SK-N-SH treated with all-trans-retinoic acid at 6 μM for 48 hours (cell line): ENCODE results near the gene UGT2B11.
"Not testable (repeated sequence)": the region's sequence is repeated elsewhere in the genome, so short reads cannot be mapped to it uniquely, and the experiment has no call there.

Experiments
- ARNTL ChIP-seq: fragments of 450-650 bp; formaldehyde crosslinking; IDR thresholded peaks from 2 replicates; pipeline ENCODE4 v1.5.0; 2020; ENCODE audit warnings: low read depth, mild to moderate bottlenecking, moderate library complexity, borderline replicate concordance
- BACH2 ChIP-seq: fragments of 250-450 bp; sonication (Bioruptor Pico); IDR thresholded peaks from 2 replicates; pipeline ENCODE4 v1.9.0; 2021; ENCODE audit warnings: mild to moderate bottlenecking, borderline replicate concordance
- CSDC2 ChIP-seq: fragments of 250-450 bp; sonication (Bioruptor Pico); IDR thresholded peaks from 2 replicates; pipeline ENCODE4 v1.5.0; 2020; ENCODE audit warnings: mild to moderate bottlenecking, moderate library complexity
- GLIS3 ChIP-seq: fragments of 250-450 bp; sonication (Bioruptor Pico); IDR thresholded peaks from 2 replicates; pipeline ENCODE4 v1.5.0; 2020; ENCODE audit warnings: mild to moderate bottlenecking, moderate library complexity
- ZC3H10 ChIP-seq: fragments of 250-450 bp; sonication (Bioruptor Pico); IDR thresholded peaks from 2 replicates; pipeline ENCODE4 v1.5.1; 2021; ENCODE audit warnings: mild to moderate bottlenecking, moderate library complexity
- ZFP30 ChIP-seq: fragments of 450-650 bp; formaldehyde crosslinking; IDR thresholded peaks from 2 replicates; pipeline ENCODE4 v1.5.0; 2022; ENCODE audit warnings: mild to moderate bottlenecking, moderate library complexity
- ZNF565 ChIP-seq: fragments of 450-650 bp; formaldehyde crosslinking; conservative IDR thresholded peaks from 2 replicates; pipeline ENCODE4 v1.5.0; 2020; ENCODE audit warnings: low read depth, mild to moderate bottlenecking, moderate library complexity
- TF ChIP-seq, protein P1 (sequence below): fragments of 250-450 bp; sonication (Bioruptor Pico); IDR thresholded peaks from 2 replicates; pipeline ENCODE4 v1.8.0; 2020; ENCODE audit warnings: mild to moderate bottlenecking, moderate library complexity, borderline replicate concordance
- TF ChIP-seq, protein P2 (sequence below): fragments of 250-450 bp; sonication (Bioruptor Pico); IDR thresholded peaks from 2 replicates; pipeline ENCODE4 v1.5.1; 2020; ENCODE audit warnings: low read depth, mild to moderate bottlenecking, moderate library complexity
- TF ChIP-seq, protein P3 (sequence below): fragments of 250-450 bp; sonication (Bioruptor Pico); IDR thresholded peaks from 2 replicates; pipeline ENCODE4 v1.5.0; 2020; ENCODE audit warnings: mild to moderate bottlenecking, moderate library complexity

DNA sequence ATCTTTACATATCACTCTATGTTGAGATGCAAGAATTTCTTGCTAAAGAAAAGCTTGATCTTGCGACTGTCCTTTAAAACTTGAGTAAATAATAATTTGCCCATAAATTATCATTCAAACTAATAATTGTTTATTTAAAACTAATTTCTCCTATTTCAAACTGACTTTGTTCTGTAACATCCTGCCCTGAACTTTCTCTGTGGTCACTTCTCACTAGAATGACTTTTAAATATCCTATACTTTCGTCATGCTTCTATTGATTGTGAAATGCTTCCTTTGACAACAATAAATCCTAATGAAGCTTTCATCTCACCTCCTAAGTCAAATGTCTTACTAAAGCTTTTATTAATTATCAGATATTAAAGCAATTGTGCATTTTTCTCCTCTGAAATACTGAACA is 27.2 kb upstream of the UGT2B11 start:
- TF ChIP-seq GLIS3 (CRISPR knock-in tag); BACH2 (CRISPR knock-in tag); ZNF565 (CRISPR knock-in tag); ZFP30; CSDC2 (CRISPR knock-in tag); ARNTL (CRISPR knock-in tag); ZC3H10 (CRISPR knock-in tag): not testable (repeated sequence)
- TF ChIP-seq, protein P1, sequence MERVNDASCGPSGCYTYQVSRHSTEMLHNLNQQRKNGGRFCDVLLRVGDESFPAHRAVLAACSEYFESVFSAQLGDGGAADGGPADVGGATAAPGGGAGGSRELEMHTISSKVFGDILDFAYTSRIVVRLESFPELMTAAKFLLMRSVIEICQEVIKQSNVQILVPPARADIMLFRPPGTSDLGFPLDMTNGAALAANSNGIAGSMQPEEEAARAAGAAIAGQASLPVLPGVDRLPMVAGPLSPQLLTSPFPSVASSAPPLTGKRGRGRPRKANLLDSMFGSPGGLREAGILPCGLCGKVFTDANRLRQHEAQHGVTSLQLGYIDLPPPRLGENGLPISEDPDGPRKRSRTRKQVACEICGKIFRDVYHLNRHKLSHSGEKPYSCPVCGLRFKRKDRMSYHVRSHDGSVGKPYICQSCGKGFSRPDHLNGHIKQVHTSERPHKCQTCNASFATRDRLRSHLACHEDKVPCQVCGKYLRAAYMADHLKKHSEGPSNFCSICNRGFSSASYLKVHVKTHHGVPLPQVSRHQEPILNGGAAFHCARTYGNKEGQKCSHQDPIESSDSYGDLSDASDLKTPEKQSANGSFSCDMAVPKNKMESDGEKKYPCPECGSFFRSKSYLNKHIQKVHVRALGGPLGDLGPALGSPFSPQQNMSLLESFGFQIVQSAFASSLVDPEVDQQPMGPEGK (CRISPR knock-in tag): not testable (repeated sequence)
- TF ChIP-seq, protein P2, sequence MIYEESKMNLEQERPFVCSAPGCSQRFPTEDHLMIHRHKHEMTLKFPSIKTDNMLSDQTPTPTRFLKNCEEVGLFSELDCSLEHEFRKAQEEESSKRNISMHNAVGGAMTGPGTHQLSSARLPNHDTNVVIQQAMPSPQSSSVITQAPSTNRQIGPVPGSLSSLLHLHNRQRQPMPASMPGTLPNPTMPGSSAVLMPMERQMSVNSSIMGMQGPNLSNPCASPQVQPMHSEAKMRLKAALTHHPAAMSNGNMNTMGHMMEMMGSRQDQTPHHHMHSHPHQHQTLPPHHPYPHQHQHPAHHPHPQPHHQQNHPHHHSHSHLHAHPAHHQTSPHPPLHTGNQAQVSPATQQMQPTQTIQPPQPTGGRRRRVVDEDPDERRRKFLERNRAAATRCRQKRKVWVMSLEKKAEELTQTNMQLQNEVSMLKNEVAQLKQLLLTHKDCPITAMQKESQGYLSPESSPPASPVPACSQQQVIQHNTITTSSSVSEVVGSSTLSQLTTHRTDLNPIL (CRISPR knock-in tag): not testable (repeated sequence)
- TF ChIP-seq, protein P3, sequence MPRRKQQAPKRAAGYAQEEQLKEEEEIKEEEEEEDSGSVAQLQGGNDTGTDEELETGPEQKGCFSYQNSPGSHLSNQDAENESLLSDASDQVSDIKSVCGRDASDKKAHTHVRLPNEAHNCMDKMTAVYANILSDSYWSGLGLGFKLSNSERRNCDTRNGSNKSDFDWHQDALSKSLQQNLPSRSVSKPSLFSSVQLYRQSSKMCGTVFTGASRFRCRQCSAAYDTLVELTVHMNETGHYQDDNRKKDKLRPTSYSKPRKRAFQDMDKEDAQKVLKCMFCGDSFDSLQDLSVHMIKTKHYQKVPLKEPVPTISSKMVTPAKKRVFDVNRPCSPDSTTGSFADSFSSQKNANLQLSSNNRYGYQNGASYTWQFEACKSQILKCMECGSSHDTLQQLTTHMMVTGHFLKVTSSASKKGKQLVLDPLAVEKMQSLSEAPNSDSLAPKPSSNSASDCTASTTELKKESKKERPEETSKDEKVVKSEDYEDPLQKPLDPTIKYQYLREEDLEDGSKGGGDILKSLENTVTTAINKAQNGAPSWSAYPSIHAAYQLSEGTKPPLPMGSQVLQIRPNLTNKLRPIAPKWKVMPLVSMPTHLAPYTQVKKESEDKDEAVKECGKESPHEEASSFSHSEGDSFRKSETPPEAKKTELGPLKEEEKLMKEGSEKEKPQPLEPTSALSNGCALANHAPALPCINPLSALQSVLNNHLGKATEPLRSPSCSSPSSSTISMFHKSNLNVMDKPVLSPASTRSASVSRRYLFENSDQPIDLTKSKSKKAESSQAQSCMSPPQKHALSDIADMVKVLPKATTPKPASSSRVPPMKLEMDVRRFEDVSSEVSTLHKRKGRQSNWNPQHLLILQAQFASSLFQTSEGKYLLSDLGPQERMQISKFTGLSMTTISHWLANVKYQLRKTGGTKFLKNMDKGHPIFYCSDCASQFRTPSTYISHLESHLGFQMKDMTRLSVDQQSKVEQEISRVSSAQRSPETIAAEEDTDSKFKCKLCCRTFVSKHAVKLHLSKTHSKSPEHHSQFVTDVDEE (CRISPR knock-in tag): not testable (repeated sequence)
